ENCODE measurements around the gene LITAF.

Gene LITAF

GRCh38 chr16:11552440-11552839, 34.3 kb downstream of the LITAF start:
- DNase-seq (ENCODE audit: extremely low read depth, low read depth): no peak
- H3K4me3 ChIP-seq (replicated peaks; ENCODE audit: low read depth, low read length): no peak overlapping the region
- TF ChIP-seq, protein P1, sequence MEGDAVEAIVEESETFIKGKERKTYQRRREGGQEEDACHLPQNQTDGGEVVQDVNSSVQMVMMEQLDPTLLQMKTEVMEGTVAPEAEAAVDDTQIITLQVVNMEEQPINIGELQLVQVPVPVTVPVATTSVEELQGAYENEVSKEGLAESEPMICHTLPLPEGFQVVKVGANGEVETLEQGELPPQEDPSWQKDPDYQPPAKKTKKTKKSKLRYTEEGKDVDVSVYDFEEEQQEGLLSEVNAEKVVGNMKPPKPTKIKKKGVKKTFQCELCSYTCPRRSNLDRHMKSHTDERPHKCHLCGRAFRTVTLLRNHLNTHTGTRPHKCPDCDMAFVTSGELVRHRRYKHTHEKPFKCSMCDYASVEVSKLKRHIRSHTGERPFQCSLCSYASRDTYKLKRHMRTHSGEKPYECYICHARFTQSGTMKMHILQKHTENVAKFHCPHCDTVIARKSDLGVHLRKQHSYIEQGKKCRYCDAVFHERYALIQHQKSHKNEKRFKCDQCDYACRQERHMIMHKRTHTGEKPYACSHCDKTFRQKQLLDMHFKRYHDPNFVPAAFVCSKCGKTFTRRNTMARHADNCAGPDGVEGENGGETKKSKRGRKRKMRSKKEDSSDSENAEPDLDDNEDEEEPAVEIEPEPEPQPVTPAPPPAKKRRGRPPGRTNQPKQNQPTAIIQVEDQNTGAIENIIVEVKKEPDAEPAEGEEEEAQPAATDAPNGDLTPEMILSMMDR (IDR thresholded peaks at IDR 0.05; ENCODE audit: low read depth, low read length, missing control alignments): no peak

DNA sequence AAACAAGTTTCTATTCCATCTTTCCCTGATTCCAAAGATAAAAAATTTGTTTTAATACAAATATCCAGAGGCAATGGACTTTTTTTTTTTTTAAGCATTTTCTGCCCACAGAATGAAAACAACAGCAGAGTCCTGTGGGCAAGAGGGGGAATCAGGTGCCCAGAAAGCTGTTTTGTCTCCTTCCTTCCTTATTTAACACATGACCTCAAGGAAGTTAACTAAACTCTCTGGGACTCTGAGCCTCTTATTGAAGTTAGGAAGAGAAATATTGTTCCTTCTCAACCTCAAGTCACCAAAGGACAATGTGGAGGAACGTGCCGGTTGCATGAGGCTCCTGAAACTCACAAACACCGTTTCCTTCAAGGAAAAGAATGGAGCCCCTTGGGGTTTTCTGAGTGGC, 34.9 kb downstream of the LITAF start:
- DNase-seq (ENCODE audit: extremely low read depth, low read depth): no peak
- H3K4me3 ChIP-seq (replicated peaks; ENCODE audit: low read depth, low read length): no peak overlapping the region
- TF ChIP-seq, protein P1 (IDR thresholded peaks at IDR 0.05; ENCODE audit: low read depth, low read length, missing control alignments): no peak

GRCh38 chr16:11550791-11551498, 35.8 kb downstream of the LITAF start:
- no peak for DNase-seq (ENCODE audit: extremely low read depth, low read depth)
- no peak overlapping the region for H3K4me3 ChIP-seq (replicated peaks; ENCODE audit: low read depth, low read length)
- TF ChIP-seq, protein P1 (IDR thresholded peaks at IDR 0.05; ENCODE audit: low read depth, low read length, missing control alignments): no peak

GRCh38 chr16:11547118-11547916, 39.4 kb downstream of the LITAF start:
- no peak for DNase-seq (ENCODE audit: extremely low read depth, low read depth)
- H3K4me3 ChIP-seq (replicated peaks; ENCODE audit: low read depth, low read length): no peak overlapping the region
- TF ChIP-seq, protein P1 (IDR thresholded peaks at IDR 0.05; ENCODE audit: low read depth, low read length, missing control alignments): no peak

DNA sequence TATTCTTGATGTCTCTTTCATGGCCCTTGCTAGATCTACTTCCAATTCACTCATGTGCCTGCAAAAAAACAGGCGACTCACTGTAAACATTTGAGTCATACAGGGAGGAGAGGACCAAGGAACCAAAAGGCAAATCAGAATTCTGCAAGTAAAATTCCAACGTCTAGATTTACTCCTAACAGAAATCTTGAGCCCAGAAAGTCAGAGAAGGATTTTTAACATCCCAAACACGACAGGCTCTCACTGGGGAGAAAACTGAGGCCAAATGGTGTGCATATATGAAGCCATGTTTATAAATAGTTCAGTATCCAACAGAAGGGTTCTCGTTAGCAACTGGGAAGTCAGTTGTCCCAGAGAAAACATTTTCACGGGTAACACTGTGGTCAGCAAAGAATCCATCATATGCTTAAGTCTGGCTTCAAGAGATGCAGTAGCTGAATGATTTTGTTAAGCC, 40.1 kb downstream of the LITAF start:
- H3K4me3 ChIP-seq (replicated peaks; ENCODE audit: low read depth, low read length): no peak overlapping the region
- TF ChIP-seq, protein P1 (IDR thresholded peaks at IDR 0.05; ENCODE audit: low read depth, low read length, missing control alignments): no peak
- no peak for DNase-seq (ENCODE audit: extremely low read depth, low read depth)

DNA sequence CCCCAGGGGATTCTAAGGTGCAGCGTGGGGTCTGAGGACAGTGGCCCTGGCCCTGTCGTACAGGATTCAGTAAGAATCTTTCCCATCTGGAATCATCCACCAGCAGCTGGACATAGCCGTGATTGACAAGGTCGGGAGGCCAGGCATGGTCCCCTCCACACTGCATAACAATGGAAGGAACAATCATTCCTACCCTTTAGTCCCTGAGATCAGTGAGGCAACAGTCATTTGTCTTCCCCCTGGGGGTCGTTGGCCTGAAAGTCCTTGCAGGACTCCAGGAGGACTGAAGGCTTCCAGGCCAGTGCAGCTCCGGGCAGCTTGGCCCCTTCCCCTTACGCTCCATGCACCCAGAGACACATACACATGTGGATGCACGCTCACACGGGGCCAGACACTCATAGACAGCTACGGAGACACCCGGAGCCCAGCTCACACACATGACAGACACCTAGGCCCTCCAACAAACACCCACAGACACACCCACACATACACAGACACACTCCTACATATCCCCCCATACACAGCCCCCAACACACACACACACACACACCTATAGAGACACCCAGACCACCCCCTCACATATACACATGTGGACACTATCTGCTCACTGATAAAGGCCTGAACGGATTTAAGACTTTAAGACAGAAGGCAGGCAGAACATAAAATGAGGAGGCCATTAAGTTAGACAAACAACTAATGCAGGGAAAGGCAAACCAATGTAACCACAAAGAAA, 42.9 kb downstream of the LITAF start:
- TF ChIP-seq, protein P1 (IDR thresholded peaks at IDR 0.05; ENCODE audit: low read depth, low read length, missing control alignments): no peak
- no peak overlapping the region for H3K4me3 ChIP-seq (replicated peaks; ENCODE audit: low read depth, low read length)
- no peak for DNase-seq (ENCODE audit: extremely low read depth, low read depth)
